NCI-H82 treated with DMSO at 0.1 percent for 48 hours (cell line): ENCODE measurements around the gene C15orf62.
A peak's percentile ranks its signal among the peaks of the same experiment; 100 is the strongest.

Source experiments
- DNase-seq: peaks from one replicate; lab custom pipeline; 2025; ENCODE audit not compliant: unreplicated experiment; lab: John Stamatoyannopoulos, UW

The C15orf62 gene

GRCh38 chr15:40754883-40755811 is 14.6 kb upstream of the C15orf62 start, which contains the start of gene RMDN3:
RMDN3 (minus strand) TSS chr15:40755254; CDS start chr15:40754783, 471 bp downstream.
- peak; percentile 88 for DNase-seq

DNA sequence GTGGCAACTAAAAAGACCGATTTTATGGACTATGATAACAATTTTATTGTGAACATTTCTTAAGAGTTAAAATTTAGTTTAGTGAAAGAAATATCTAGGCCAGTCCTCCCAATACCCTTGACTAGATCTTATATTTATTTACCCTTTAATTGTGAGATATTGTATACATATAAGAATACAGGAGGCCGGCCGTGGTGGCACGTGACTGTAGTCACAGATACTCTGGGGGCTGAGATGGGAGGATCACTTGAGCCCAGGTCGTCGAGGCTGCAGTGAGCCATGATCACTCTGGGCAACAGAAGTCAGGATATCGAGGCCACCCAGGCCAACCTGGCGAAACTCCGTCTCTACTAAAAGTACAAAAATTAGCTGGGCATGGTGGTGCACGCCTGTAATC is 14.0 kb upstream of the C15orf62 start:
- DNase-seq, result no peak

GRCh38 chr15:40756938-40757337 is 12.8 kb upstream of the C15orf62 start:
- DNase-seq, result peak; percentile 17

DNA sequence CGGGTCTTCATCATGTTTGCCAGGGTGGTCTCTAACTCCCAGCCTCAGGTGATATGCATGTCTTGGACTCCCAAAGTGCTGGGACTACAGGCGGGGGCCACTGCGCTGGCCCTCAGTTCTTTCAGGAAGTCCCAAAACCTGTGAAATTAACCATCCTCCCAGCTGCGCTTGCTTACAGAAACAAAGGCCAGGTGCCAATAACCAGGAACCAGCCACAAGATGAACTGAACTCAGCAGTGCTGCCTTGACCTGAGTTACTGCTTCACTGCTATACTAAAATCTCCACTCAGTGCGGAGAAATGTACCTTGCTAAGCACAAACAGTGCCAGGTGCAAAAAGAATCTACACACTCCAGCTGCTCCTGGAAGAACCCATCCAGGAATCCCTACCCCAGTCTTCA is 9.8 kb upstream of the C15orf62 start:
- no peak for DNase-seq

GRCh38 chr15:40762919-40763800 is 6.6 kb upstream of the C15orf62 start:
- peak; percentile 30 for DNase-seq

DNA sequence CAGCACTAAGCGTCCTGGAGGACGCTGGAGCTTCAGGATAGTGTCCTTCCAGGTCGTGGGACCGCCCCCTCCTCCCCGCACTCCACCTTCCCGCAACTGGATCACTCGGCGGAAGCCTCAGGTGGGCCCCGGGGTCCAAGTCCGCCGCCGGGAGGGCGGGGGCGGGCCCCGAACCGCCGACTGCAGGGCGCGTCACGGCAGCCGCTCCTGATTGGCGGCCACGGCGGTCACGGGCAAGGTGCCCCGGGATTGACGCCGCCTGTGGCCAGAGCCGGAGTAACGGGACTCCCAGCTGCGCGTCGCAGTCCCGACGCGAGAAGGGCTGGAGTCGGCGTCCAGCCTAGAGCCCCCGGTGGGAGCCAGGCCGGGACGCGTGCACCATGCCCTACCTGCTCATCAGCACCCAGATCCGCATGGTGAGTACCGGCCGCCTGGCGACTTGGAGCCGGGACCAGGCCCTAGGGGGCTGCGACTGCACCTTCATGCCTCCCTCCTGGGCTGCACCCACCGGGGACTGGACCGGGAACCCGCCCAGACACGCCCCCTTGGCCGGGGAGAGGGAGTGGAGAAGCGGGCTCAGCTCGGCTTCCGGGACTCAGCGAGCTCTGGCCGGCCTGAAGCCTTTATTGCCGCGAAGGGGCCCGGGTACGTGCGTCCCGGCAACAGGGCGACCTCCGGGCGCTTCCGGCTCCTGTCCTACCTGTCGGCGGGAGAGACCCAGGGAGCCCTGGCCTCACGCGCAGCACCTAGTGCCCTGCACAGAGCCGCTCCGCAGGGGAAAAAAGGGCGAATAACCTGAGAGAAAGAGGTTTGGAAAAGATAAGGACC is 5.8 kb upstream of the C15orf62 start, which contains the start of gene GCHFR:
GCHFR (plus strand) TSS at position 268 of the 828 bp plus-strand sequence; CDS start at position 381, 113 bp downstream.
- DNase-seq, result no peak

GRCh38 chr15:40764629-40765103 is 5.1 kb upstream of the C15orf62 start:
- no peak for DNase-seq

DNA sequence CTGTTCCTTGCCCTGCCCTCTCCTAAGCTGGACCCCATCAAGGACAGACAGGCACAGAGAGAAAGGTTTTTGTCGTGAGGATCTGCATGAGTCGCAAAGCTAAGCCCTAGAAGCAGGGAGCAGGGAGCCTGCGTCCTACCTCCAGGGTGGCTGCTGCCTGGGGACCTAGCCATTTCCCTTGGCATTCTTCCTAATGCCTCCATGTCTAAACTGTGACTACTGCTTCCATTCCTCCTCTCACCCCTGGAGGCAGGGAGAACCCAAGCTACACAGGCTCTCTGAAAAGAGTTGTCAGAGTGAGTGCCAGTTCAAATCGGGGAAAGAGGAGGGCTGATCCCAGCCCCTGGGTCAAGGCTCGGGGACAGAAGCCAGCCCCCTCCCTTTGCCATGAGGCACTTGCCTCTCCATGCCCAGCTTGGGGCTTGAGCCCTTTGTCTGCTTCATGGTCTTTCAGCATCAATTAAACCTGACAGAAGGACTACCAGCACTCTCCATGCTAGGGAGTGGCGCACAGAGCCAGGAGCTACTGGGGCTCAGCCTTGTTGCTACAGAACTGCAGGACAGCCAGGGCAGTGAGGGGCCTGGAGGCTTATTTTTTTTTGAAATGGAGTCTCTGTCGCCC is 3.5 kb upstream of the C15orf62 start:
- no peak for DNase-seq

GRCh38 chr15:40766906-40767837 is 2.6 kb upstream of the C15orf62 start:
- DNase-seq, result no peak

DNA sequence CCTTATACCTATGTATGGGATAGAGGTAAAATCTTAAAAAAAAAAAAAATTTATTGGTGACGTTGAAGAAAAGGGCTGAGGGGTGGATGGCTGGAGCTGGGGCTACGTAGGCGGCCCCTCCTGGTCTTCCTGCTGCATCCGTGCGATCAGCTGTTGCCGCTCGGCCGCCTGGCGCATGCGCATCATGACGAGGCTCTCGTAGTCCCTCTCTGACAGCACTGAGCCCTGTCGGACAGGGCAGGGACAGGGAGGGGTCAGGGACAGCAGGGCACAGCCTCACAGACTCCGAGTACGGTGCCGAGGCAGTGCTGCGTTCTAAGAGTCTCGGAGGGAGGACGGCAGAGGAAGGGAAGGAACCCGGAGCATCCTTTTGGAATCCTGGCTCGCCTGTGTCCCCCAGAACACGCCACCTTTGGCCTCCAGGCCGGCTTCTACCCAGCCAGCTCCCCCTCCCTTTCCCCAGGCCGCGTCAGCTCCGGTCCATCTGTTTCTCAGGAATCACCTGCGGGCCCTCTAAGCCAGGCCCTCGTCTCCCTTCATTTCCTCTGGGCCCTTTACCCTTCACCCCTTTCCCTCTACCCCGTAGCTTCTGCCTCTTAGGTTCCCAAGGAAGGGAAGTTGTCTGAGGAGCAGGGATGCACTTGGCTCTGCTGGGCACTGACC is 1.8 kb upstream of the C15orf62 start:
- no peak for DNase-seq

DNA sequence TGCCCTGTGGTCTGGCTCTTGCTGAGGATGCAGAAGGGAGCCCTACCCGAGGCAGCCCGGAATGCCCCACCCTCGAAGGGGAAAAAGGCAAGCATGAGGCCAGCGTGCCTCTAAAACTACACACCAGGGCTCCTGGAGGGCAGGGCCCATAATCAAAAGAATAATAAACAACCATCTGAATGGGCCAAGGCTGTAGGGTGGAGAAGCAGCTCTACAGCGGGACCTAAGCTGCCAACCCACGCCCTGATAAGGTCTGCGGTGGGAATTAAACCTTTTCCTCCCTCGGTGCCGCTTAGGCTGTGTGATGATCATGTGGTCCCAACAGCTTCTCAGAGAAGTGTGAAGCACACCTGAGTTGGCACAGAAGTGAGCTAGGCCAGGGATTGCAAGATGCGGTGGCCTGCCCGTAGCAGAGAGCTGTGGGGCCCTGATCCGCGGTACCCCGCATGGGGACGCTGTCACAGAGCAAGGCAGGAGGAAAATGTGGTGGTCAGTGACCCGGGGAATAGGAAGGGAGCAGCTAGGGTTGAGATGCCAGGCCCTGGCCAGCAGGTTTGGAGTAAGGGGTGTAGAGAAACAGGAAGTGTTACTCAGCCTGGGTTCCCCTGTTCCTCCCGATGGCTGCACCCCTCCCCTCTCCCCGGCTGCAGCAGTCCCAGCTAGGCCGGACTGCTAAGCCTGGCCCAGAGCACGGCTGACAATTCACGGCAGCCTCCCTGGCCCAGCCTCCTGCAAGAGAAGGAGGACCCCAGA is 1.1 kb upstream of the C15orf62 start:
- DNase-seq, result no peak

DNA sequence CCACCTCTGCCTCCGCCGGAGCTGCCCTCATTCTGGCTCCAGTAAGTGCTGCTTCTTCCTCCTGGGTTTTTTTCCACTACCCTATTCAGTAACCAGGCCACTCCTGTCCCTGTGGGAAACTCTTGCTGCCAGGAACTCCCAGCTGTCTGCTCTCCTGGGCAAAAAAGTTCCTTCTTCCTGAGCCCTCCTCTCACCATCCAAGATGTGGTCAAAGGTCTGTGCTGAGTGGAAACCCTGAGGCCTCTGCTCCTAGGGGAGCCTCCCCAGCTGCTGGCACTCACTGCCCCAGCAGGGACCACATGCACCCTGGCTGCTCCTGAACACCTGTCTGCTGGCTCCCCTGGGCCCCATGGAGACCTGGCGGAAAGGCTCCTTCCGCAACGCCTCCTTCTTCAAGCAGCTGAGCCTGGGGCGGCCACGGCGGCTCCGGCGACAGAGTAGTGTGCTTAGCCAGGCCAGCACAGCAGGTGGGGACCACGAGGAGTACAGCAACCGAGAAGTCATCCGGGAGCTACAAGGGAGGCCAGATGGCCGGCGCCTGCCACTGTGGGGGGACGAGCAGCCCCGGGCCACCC is 454 bp downstream of the C15orf62 start:
- no peak for DNase-seq

- DNase-seq, result no peak
These were observed 1.5 kb downstream of the C15orf62 start for GRCh38 chr15:40771242-40771641.

- DNase-seq, result no peak
These were observed 2.2 kb downstream of the C15orf62 start for GRCh38 chr15:40772014-40772413.

DNA sequence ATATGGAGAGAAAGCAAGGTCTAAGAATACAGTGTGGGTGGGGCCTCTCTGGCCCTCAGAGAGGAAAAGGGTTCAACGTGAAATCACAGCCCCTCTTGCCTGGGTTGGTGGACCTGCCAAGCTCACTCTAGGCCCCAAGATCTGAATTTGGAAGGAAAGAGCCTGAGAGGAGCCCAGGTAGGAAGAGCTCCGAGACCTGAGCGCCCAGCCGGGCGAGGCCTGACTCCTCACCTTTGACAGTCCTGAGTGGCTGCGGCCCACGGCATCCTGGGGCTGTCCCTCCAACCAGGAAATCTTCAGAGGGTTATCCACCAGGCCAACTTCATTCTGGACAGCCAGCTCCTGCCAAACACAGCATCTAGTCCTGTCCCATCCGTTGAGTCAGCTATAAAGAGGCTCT is 3.7 kb downstream of the C15orf62 start:
- no peak for DNase-seq

DNA sequence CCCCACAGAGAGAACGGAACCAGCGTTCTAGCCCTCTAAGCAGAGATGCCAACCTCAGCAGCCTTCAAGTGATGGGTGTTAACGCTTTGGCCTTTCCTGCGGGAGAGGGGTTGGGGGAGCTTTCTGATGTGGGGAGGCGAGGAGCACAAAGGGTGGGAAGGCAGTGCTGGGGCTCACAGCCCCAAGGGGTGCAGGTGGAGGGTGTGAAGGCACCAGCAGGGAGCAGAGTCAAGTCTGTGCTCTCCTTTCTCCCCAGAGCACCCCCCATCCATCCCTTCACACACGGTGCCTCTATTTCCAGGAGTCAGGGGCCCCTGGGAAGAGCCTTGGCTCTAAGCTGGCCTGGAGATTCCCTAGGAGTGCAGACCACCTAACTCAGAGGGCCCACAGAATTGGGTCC is 4.1 kb downstream of the C15orf62 start:
- no peak for DNase-seq

DNA sequence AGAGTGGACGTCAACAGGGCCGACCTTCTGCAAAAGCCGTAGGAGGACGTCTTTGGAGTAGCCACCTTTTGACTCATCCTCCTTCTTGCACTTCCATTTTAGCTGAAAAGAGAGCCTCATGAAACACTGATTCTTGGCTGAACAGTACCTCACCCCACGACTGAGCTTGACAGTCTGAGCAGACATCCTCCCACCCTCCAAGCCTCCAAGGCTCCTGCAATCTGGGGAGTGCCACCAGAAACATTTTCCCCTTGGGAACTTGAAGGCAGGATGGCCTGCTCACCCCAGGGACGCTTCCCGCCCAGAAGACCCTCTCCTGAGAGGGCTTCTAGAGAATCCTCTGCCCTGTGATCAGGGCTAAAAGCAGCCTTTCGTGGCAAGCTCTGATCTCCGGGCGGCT is 5.2 kb downstream of the C15orf62 start:
- DNase-seq, result no peak
